Stimulated activated CD4-positive, alpha-beta T cell treated with anti-CD3 and anti-CD28 coated beads, Interleukin-12 subunit alpha, Interleukin-12 subunit beta, amount 100 ng/mL, for 4 hours (primary cell): Measurements from ENCODE around the gene ARHGAP15.

Source experiments
- DNase-seq: peaks from one replicate; pipeline ENCODE4 v3.0.0-alpha.2; 2020

ARHGAP15 gene

GRCh38 chr2:143417428-143417827 lies 288.2 kb downstream of the ARHGAP15 start:
- DNase-seq: no peak

- no peak for DNase-seq
Observed at GRCh38 chr2:143420313-143420712, 291.1 kb downstream of the ARHGAP15 start.

- DNase-seq: no peak
Observed at GRCh38 chr2:143422681-143423080, 293.5 kb downstream of the ARHGAP15 start.

GRCh38 chr2:143425896-143426295 lies 296.7 kb downstream of the ARHGAP15 start:
- DNase-seq: no peak

- no peak for DNase-seq
Observed at GRCh38 chr2:143426296-143426695, 297.1 kb downstream of the ARHGAP15 start.

GRCh38 chr2:143428700-143429099 lies 299.5 kb downstream of the ARHGAP15 start:
- DNase-seq: no peak

- DNase-seq: no peak
Observed at GRCh38 chr2:143429932-143430679, 300.9 kb downstream of the ARHGAP15 start.

- no peak for DNase-seq
Observed at GRCh38 chr2:143431316-143431715, 302.1 kb downstream of the ARHGAP15 start.

GRCh38 chr2:143433251-143433650 lies 304.0 kb downstream of the ARHGAP15 start:
- no peak for DNase-seq

- no peak for DNase-seq
Observed at GRCh38 chr2:143433840-143434239, 304.6 kb downstream of the ARHGAP15 start.

- DNase-seq: no peak
Observed at GRCh38 chr2:143434445-143434844, 305.2 kb downstream of the ARHGAP15 start.

- no peak for DNase-seq
Observed at GRCh38 chr2:143435131-143435530, 305.9 kb downstream of the ARHGAP15 start.

GRCh38 chr2:143436951-143437350 lies 307.7 kb downstream of the ARHGAP15 start:
- DNase-seq: no peak

- no peak for DNase-seq
Observed at GRCh38 chr2:143440411-143441012, 311.3 kb downstream of the ARHGAP15 start.

- DNase-seq: no peak
Observed at GRCh38 chr2:143442193-143442592, 313.0 kb downstream of the ARHGAP15 start.

GRCh38 chr2:143451642-143452281 lies 322.5 kb downstream of the ARHGAP15 start:
- DNase-seq: no peak

- no peak for DNase-seq
Observed at GRCh38 chr2:143452817-143453451, 323.7 kb downstream of the ARHGAP15 start.

GRCh38 chr2:143453981-143454511 lies 324.8 kb downstream of the ARHGAP15 start:
- no peak for DNase-seq

- DNase-seq: no peak
Observed at GRCh38 chr2:143455317-143455716, 326.1 kb downstream of the ARHGAP15 start.

GRCh38 chr2:143458258-143459190 lies 329.3 kb downstream of the ARHGAP15 start:
- no peak for DNase-seq

GRCh38 chr2:143460382-143460781 lies 331.2 kb downstream of the ARHGAP15 start:
- DNase-seq: no peak

- no peak for DNase-seq
Observed at GRCh38 chr2:143463719-143464118, 334.5 kb downstream of the ARHGAP15 start.
